Hepatocyte (in vitro differentiated cells): ENCODE measurements around the gene FUT1. TPM values are rescaled to one million over a fixed set of nuclear protein-coding genes. Genes with fewer than 3 reads are reported as not detected.
"Not testable (repeated sequence)": the region's sequence is repeated elsewhere in the genome, so short reads cannot be mapped to it uniquely, and the experiment has no call there.

Experiments
- DNase-seq: peaks from one replicate; pipeline ENCODE4 v3.0.0-alpha.2; 2016; ENCODE audit warnings: low spot score
- H2AFZ ChIP-seq: fragments of 200-600 bp; sonication (generic); 2 replicates; pipeline ENCODE4 v1.6.0; 2016; ENCODE audit warnings: antibody characterized with exemption, mild to moderate bottlenecking
- H3K27ac ChIP-seq: fragments of 200-600 bp; sonication (generic); 2 replicates; pipeline ENCODE4 v1.5.1; 2016; ENCODE audit warnings: mild to moderate bottlenecking
- H3K27me3 ChIP-seq: fragments of 200-600 bp; sonication (generic); 2 replicates; pipeline ENCODE4 v1.6.1; 2016
- H3K36me3 ChIP-seq: fragments of 200-600 bp; sonication (generic); replicated peaks from 2 replicates; pipeline ENCODE4 v1.5.1; 2016; ENCODE audit warnings: low read depth; ENCODE audit not compliant: insufficient read depth
- H3K4me1 ChIP-seq: fragments of 200-600 bp; sonication (generic); 2 replicates; pipeline ENCODE4 v1.5.1; 2016; ENCODE audit warnings: mild to moderate bottlenecking, moderate library complexity; ENCODE audit not compliant: insufficient read depth
- H3K4me2 ChIP-seq: fragments of 200-600 bp; sonication (generic); 2 replicates; pipeline ENCODE4 v1.6.0; 2016
- H3K4me3 ChIP-seq: fragments of 200-600 bp; sonication (generic); 2 replicates; pipeline ENCODE4 v1.5.1; 2016; ENCODE audit warnings: mild to moderate bottlenecking
- H3K79me2 ChIP-seq: fragments of 200-600 bp; sonication (generic); 2 replicates; pipeline ENCODE4 v1.6.0; 2017; ENCODE audit warnings: mild to moderate bottlenecking
- H3K9me2 ChIP-seq: fragments of 200-600 bp; sonication (generic); replicated peaks from 2 replicates; pipeline ENCODE4 v1.6.0; 2017; ENCODE audit warnings: mild to moderate bottlenecking; ENCODE audit not compliant: insufficient read depth
- H3K9me3 ChIP-seq: fragments of 200-600 bp; sonication (generic); 2 replicates; pipeline ENCODE4 v1.5.1; 2016; ENCODE audit warnings: low read depth, mild to moderate bottlenecking
- H4K20me1 ChIP-seq: fragments of 200-600 bp; sonication (generic); 2 replicates; pipeline ENCODE4 v1.6.0; 2016; ENCODE audit warnings: mild to moderate bottlenecking; ENCODE audit not compliant: insufficient read depth, poor library complexity, severe bottlenecking
- EZH2 ChIP-seq: fragments of 200-600 bp; sonication (generic); IDR thresholded peaks from 2 replicates; pipeline ENCODE4 v1.6.1; 2016; ENCODE audit warnings: antibody characterized with exemption, mild to moderate bottlenecking, borderline replicate concordance
- EZH2phosphoT487 ChIP-seq: fragments of 200-600 bp; sonication (generic); IDR thresholded peaks from one replicate; pipeline ENCODE4 v1.6.1; 2018; ENCODE audit warnings: antibody characterized with exemption, mild to moderate bottlenecking, low read depth, moderate library complexity; ENCODE audit not compliant: unreplicated experiment, severe bottlenecking
- WGBS: methylation state at CpG from one replicate; pipeline ENCODE4 v1.1.6; 2016; ENCODE audit warnings: low lambda C conversion rate; ENCODE audit errors: missing lambda C conversion rate; 5-methylcytosine and 5-hydroxymethylcytosine counted together
- polyA plus RNA-seq: library from polyadenylated mRNA; unstranded; fragments of >200 nt; fragmentation: Nextera tagmentation; extraction: Ambion mirVana; gene quantifications from 2 replicates; pipeline ENCODE4 v1.2.1, GENCODE V29; 2016
- total RNA-seq: library from RNA; depleted of rRNA; stranded (reverse); fragments of >200 nt; gene quantifications from 2 replicates; pipeline ENCODE4 v1.2.3, GENCODE V29; 2014
- TF ChIP-seq, protein P1 (sequence below): fragments of 200-600 bp; sonication (generic); IDR thresholded peaks from 2 replicates; pipeline ENCODE4 v1.5.1; 2016; ENCODE audit warnings: antibody characterized with exemption, mild to moderate bottlenecking; ENCODE audit not compliant: poor library complexity

Gene FUT1
- total and polyA plus RNA-seq, 2 experiments from 2014 or later = 2.4 to 4.3 TPM

DNA sequence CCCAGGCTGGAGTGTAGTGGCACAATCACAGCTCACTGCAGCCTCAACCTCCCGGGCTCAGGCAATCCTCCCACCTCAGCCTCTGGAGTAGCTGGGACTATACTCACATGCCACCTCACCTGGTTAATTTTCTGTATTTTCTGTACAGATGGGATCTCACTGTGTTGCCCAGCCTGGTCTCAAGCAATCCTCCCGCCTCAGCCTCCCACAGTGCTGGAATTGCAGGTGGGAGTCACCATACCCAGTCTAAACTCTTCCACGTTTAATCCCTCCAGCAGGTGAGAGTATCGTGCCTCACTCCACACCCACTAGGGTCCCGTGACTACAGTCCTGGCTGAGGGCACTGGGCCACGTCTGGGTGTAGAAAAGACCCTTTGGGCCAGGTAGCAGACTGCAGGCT is 41.9 kb upstream of the FUT1 start:
- Histone ChIP-seq H3K4me3 (no peak overlapping the region), H4K20me1 (no peaks in the 10 kb centered on the region), H2AFZ (no peak overlapping the region), H3K79me2 (no peaks in the 10 kb centered on the region), H3K27ac (peak overlapping the region; percentile 56), H3K36me3 (no peaks in the 10 kb centered on the region), H3K9me2 (no peaks in the 10 kb centered on the region), H3K4me1 (peaks cover 4% of the 10 kb centered on the region), H3K27me3 (no peaks in the 10 kb centered on the region), H3K4me2 (peak overlapping the region; percentile 79), H3K9me3 (no peaks in the 10 kb centered on the region)
- 92% methylated on average over 6 of the region's 6 CpGs for WGBS
- no peak for DNase-seq
- TF ChIP-seq EZH2phosphoT487 (no peak), EZH2 (no peak)
- TF ChIP-seq, protein P1, sequence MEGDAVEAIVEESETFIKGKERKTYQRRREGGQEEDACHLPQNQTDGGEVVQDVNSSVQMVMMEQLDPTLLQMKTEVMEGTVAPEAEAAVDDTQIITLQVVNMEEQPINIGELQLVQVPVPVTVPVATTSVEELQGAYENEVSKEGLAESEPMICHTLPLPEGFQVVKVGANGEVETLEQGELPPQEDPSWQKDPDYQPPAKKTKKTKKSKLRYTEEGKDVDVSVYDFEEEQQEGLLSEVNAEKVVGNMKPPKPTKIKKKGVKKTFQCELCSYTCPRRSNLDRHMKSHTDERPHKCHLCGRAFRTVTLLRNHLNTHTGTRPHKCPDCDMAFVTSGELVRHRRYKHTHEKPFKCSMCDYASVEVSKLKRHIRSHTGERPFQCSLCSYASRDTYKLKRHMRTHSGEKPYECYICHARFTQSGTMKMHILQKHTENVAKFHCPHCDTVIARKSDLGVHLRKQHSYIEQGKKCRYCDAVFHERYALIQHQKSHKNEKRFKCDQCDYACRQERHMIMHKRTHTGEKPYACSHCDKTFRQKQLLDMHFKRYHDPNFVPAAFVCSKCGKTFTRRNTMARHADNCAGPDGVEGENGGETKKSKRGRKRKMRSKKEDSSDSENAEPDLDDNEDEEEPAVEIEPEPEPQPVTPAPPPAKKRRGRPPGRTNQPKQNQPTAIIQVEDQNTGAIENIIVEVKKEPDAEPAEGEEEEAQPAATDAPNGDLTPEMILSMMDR = no peak

DNA sequence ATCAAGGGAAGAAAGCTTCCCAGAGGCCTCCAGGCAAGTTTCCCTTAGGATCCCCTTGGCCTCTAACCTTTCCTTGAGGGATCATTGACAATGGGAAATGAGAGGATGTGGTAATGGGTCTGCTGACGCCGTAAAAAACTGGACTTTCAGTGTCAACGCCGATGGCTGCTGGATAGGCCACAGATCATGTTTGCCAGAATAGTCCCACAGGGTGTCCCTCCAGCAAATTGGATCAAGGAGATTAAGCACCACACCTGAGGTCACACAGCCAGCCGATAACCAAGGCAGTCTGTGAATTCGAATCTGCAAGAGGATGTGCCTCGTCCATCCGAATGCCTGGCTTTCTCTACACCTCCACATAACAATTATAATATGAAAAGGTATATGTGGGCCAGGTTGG is 40.8 kb upstream of the FUT1 start:
- no peaks in the 10 kb centered on the region for H3K9me3 ChIP-seq
- H4K20me1 ChIP-seq = no peaks in the 10 kb centered on the region
- no peaks in the 10 kb centered on the region for H3K27me3 ChIP-seq
- WGBS = 70% methylated on average over 8 of the region's 8 CpGs
- no peak overlapping the region for H3K4me2 ChIP-seq
- H3K4me1 ChIP-seq = peaks cover 4% of the 10 kb centered on the region
- H3K9me2 ChIP-seq = no peaks in the 10 kb centered on the region
- no peak for DNase-seq
- no peaks in the 10 kb centered on the region for H3K36me3 ChIP-seq
- H3K27ac ChIP-seq = no peak overlapping the region
- no peak overlapping the region for H2AFZ ChIP-seq
- no peak overlapping the region for H3K4me3 ChIP-seq
- H3K79me2 ChIP-seq = no peaks in the 10 kb centered on the region
- TF ChIP-seq, protein P1 = no peak
- no peak for TF ChIP-seq EZH2
- no peak for TF ChIP-seq EZH2phosphoT487

DNA sequence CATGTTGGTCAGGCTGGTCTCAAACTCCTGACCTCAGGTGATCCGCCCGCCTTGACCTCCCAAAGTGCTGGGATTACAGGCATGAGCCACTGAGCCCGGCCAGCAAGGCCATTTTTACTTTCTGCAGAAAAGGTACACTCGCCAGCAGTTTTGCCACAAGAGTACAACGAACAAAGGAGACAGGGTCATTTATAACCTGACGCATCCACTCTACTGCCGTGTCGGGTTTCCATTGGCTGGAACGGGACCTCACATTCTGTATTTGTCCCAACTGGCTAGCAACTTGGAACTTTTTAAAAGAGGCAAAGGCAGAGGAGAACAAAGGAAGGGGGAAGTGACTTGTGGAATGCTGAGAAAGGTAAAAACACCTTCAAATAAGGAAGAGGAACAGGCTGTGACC is 34.9 kb upstream of the FUT1 start:
- 81% methylated on average over 9 of the region's 9 CpGs for WGBS
- not testable (repeated sequence) for H3K36me3 ChIP-seq, H4K20me1 ChIP-seq, DNase-seq, H3K79me2 ChIP-seq, H3K4me3 ChIP-seq, H3K9me2 ChIP-seq, H2AFZ ChIP-seq, H3K27ac ChIP-seq, H3K27me3 ChIP-seq, H3K4me2 ChIP-seq, H3K4me1 ChIP-seq, H3K9me3 ChIP-seq

DNA sequence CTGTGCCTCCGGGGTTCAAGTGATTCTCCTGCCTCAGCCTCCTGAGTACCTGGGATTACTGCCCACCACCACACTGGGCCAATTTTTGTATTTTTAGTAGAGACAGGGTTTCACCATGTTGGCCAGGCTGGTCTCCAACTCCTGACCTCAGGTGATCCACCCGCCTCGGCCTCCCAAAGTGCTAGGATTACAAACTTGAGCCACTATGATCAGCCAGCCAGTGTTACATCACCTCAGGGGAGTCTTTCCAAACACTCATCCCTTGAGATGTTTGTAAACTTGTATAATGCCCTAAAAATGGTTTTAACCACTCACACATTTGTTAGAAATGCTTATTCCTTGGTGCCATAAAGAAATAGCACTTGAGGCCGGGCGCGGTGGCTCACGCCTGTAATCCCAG is 34.0 kb upstream of the FUT1 start:
- H3K4me3 ChIP-seq, H3K27ac ChIP-seq: not testable (repeated sequence)
- WGBS = 97% methylated on average over 7 of the region's 7 CpGs

DNA sequence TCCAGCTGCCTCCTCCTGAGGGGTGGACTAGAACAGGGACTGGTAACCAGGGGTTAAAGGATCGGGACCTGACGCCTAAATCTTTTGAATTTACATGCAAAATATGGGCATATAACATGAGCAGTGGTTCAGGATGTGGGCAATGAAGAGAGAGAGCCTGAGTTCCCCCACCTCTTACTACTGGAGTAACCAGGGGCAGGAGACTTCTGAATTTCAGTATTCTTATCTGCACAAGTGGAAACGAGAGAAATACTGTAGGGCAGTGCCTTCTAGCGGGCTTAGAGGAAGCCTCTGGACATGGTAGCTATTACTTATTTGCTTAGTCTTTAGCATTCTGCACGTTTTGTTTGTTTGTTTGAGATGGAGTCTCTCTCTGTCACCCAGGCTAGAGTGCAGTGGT is 32.1 kb upstream of the FUT1 start:
- Histone ChIP-seq H3K27ac (no peak overlapping the region), H3K27me3 (no peaks in the 10 kb centered on the region), H4K20me1 (no peaks in the 10 kb centered on the region), H2AFZ (no peak overlapping the region), H3K4me1 (peaks cover 8% of the 10 kb centered on the region), H3K4me2 (no peak overlapping the region), H3K9me2 (no peaks in the 10 kb centered on the region), H3K4me3 (no peak overlapping the region), H3K79me2 (no peaks in the 10 kb centered on the region), H3K36me3 (no peaks in the 10 kb centered on the region), H3K9me3 (no peaks in the 10 kb centered on the region)
- no peak for DNase-seq
- TF ChIP-seq EZH2 = no peak
- no peak for TF ChIP-seq EZH2phosphoT487
- TF ChIP-seq, protein P1 = peak; percentile 34
- 65% methylated on average over 5 of the region's 5 CpGs for WGBS

More for the DNA sequence above, 34.0 kb upstream of the FUT1 start:
- H3K79me2 ChIP-seq, H3K9me2 ChIP-seq, H2AFZ ChIP-seq, H3K9me3 ChIP-seq, H4K20me1 ChIP-seq, DNase-seq, H3K4me2 ChIP-seq, H3K4me1 ChIP-seq, H3K27me3 ChIP-seq, H3K36me3 ChIP-seq: not testable (repeated sequence)
